NT2/D1 (cell line): ENCODE measurements around the gene ITPR2.

Experiments
- DNase-seq: peaks from one replicate; pipeline ENCODE4 v3.0.0-alpha.2; 2011; ENCODE audit warnings: low read depth, low spot score
- H3K27me3 ChIP-seq: 2 replicates; pipeline ENCODE4 v1.6.0; 2011; ENCODE audit warnings: mild to moderate bottlenecking; ENCODE audit not compliant: insufficient read length, insufficient read depth
- H3K36me3 ChIP-seq: 2 replicates; pipeline ENCODE4 v1.6.1; 2011; ENCODE audit warnings: mild to moderate bottlenecking, low read length, mixed read lengths; ENCODE audit not compliant: insufficient read depth, insufficient read length
- H3K4me1 ChIP-seq: 2 replicates; pipeline ENCODE4 v1.5.1; 2011; ENCODE audit not compliant: insufficient read depth, insufficient read length
- H3K4me3 ChIP-seq: 2 replicates; pipeline ENCODE4 v1.5.1; 2011; ENCODE audit warnings: low read depth; ENCODE audit not compliant: insufficient read length
- H3K9ac ChIP-seq: 2 replicates; pipeline ENCODE4 v1.6.0; 2011; ENCODE audit warnings: low read depth; ENCODE audit not compliant: insufficient read length
- H3K9me3 ChIP-seq: 2 replicates; pipeline ENCODE4 v1.5.1; 2011; ENCODE audit warnings: mild to moderate bottlenecking, low read length; ENCODE audit not compliant: insufficient read depth
- SUZ12 ChIP-seq: IDR thresholded peaks from 2 replicates; pipeline ENCODE4 v1.6.1; 2011; ENCODE audit not compliant: insufficient read length, insufficient read depth; ENCODE audit errors: extremely low read depth
- YY1 ChIP-seq: IDR thresholded peaks from 2 replicates; pipeline ENCODE4 v1.6.1; 2011; ENCODE audit not compliant: insufficient read length, insufficient read depth
- ZNF274 ChIP-seq: IDR thresholded peaks from 2 replicates; pipeline ENCODE4 v1.6.1; 2011; ENCODE audit warnings: mild to moderate bottlenecking, low read depth, low read length

The ITPR2 gene

GRCh38 chr12:26309634-26310033 is 523.4 kb downstream of the ITPR2 start:
- DNase-seq: no peak
- Histone ChIP-seq H3K36me3 (no peaks in the 10 kb centered on the region), H3K27me3 (no peaks in the 10 kb centered on the region), H3K9me3 (no peaks in the 10 kb centered on the region), H3K4me3 (no peak overlapping the region), H3K9ac (no peak overlapping the region), H3K4me1 (no peaks in the 10 kb centered on the region)
- TF ChIP-seq SUZ12 (no peak), ZNF274 (no peak), YY1 (no peak)

DNA sequence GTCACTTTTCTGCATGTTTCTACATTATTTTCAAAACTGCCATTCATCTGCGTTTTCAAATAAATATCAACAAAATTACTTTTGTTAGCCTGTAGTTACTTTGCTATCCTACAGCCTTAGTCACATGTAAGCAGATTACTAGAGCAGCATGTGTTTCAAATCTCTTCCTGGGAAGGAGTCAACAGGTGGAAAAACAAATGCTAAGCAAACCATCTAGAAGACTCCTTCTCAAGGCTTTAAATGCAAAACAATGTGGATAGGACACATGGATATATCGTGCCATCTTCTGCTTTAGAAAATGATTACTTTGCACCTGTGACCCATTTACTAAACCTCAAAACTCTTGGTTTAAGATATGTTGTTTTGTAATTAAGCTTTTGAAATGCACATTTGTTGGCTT is 528.7 kb downstream of the ITPR2 start:
- Histone ChIP-seq H3K4me3 (no peak overlapping the region), H3K4me1 (no peaks in the 10 kb centered on the region), H3K36me3 (no peaks in the 10 kb centered on the region), H3K9me3 (no peaks in the 10 kb centered on the region), H3K9ac (no peak overlapping the region), H3K27me3 (no peaks in the 10 kb centered on the region)
- TF ChIP-seq YY1: no peak
- no peak for TF ChIP-seq ZNF274
- TF ChIP-seq SUZ12: no peak
- DNase-seq: no peak

- no peaks in the 10 kb centered on the region for H3K4me1 ChIP-seq
- no peaks in the 10 kb centered on the region for H3K9me3 ChIP-seq
- TF ChIP-seq YY1: no peak
- no peak for TF ChIP-seq ZNF274
- TF ChIP-seq SUZ12: no peak
- H3K27me3 ChIP-seq: no peaks in the 10 kb centered on the region
- no peak overlapping the region for H3K9ac ChIP-seq
- no peak overlapping the region for H3K4me3 ChIP-seq
- H3K36me3 ChIP-seq: no peaks in the 10 kb centered on the region
- no peak for DNase-seq
Measured at GRCh38 chr12:26303418-26303817, 529.6 kb downstream of the ITPR2 start.

DNA sequence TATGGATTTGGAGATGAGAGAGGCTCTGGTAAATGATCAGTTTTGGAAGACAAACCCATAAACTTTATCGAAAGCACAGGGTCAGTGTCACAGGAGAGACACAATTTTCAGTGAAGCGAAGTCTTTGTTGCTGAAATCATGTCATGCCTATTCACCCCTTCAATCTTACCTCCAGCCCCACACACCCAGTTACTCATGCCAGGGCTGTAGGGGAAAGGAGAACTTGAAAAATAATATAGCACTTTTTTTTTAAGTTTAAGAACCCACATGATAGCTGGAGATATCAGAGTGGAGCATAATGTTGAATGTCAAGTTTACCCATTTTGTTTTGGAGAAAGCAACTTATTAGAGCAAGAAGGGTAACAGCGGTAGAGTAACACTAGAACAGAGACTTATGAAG is 530.2 kb downstream of the ITPR2 start:
- no peaks in the 10 kb centered on the region for H3K36me3 ChIP-seq
- no peaks in the 10 kb centered on the region for H3K9me3 ChIP-seq
- no peak overlapping the region for H3K9ac ChIP-seq
- TF ChIP-seq ZNF274 (no peak), YY1 (no peak)
- DNase-seq: no peak
- no peaks in the 10 kb centered on the region for H3K27me3 ChIP-seq
- H3K4me1 ChIP-seq: no peaks in the 10 kb centered on the region
- H3K4me3 ChIP-seq: no peak overlapping the region

GRCh38 chr12:26299751-26300150 is 533.2 kb downstream of the ITPR2 start:
- no peaks in the 10 kb centered on the region for H3K36me3 ChIP-seq
- H3K9ac ChIP-seq: no peak overlapping the region
- H3K4me3 ChIP-seq: no peak overlapping the region
- H3K27me3 ChIP-seq: no peaks in the 10 kb centered on the region
- no peak for TF ChIP-seq ZNF274
- no peak for TF ChIP-seq SUZ12
- TF ChIP-seq YY1: no peak
- no peak for DNase-seq
- H3K9me3 ChIP-seq: no peaks in the 10 kb centered on the region
- no peaks in the 10 kb centered on the region for H3K4me1 ChIP-seq

DNA sequence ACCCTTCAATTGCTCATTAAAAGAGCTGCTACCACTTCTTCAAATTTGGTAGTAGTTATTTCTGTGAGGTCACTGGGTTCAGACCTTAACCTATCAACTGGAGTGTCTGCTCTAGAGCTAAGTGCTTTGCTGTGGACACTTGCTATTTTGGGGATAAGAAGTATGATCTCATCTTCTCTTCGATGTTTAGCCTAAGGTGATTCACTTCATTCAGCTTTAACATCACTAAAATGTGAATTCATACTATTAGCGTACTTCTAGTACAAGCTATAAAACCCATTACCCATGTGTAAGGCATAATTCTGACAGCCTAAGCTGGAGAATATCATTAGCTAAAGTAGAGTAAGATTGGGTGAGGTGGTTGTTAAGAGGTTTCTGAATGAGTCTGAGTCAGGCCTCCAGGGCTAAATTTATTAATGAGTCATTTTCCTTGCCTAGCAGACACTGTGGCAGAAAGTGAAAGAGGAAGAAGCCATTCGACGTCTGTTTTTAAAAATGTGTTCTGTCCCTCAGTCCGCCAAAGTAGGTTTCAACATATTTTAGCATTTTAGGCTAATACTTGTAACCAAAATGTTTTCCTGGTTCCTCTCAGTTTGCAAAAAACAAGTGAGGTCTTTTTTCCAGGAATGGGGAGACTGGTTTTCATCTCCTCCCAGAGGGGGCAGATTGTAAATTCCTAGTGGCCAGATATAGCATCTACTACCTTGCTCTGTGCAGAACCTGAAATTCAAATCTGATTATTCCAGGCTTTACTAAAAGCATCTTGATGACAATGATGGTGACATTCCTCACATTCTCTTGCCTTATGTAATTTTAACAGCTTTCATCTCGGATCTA is 534.0 kb downstream of the ITPR2 start:
- H3K4me3 ChIP-seq: no peak overlapping the region

GRCh38 chr12:26297396-26298070 is 535.5 kb downstream of the ITPR2 start:
- DNase-seq: no peak
- Histone ChIP-seq H3K36me3 (no peaks in the 10 kb centered on the region), H3K9me3 (no peaks in the 10 kb centered on the region), H3K27me3 (no peaks in the 10 kb centered on the region), H3K9ac (no peak overlapping the region), H3K4me1 (no peaks in the 10 kb centered on the region), H3K4me3 (no peak overlapping the region)
- TF ChIP-seq SUZ12 (no peak), YY1 (no peak), ZNF274 (no peak)

More for the DNA sequence above, 534.0 kb downstream of the ITPR2 start:
- Histone ChIP-seq H3K27me3 (no peaks in the 10 kb centered on the region), H3K36me3 (no peaks in the 10 kb centered on the region), H3K9me3 (no peaks in the 10 kb centered on the region), H3K4me1 (no peaks in the 10 kb centered on the region), H3K9ac (no peak overlapping the region)
- no peak for DNase-seq
- no peak for TF ChIP-seq SUZ12
- TF ChIP-seq YY1: no peak
- TF ChIP-seq ZNF274: no peak
